NOMO-1 treated with dmso at 0.1 percent for 144 hours (cell line): Measurements from ENCODE around the gene ITPR2.
A peak's percentile ranks its signal among the peaks of the same experiment; 100 is the strongest.

Experiments
- DNase-seq: peaks from one replicate; lab custom pipeline; 2025; ENCODE audit not compliant: unreplicated experiment; lab: John Stamatoyannopoulos, UW

The ITPR2 gene

GRCh38 chr12:26429070-26429691, 403.8 kb downstream of the ITPR2 start:
- no peak for DNase-seq

- no peak for DNase-seq
These were observed 404.6 kb downstream of the ITPR2 start for GRCh38 chr12:26428420-26428819.

GRCh38 chr12:26426652-26427051, 406.3 kb downstream of the ITPR2 start:
- no peak for DNase-seq

- DNase-seq, result no peak
These were observed 407.3 kb downstream of the ITPR2 start for GRCh38 chr12:26425587-26426260.

GRCh38 chr12:26422839-26423398, 410.1 kb downstream of the ITPR2 start:
- DNase-seq, result no peak

GRCh38 chr12:26416550-26416949, 416.4 kb downstream of the ITPR2 start:
- DNase-seq, result no peak

- DNase-seq, result no peak
These were observed 422.3 kb downstream of the ITPR2 start for GRCh38 chr12:26410689-26411088.

GRCh38 chr12:26406813-26407212, 426.2 kb downstream of the ITPR2 start:
- DNase-seq, result no peak

GRCh38 chr12:26406391-26406790, 426.6 kb downstream of the ITPR2 start:
- no peak for DNase-seq

GRCh38 chr12:26403601-26404000, 429.4 kb downstream of the ITPR2 start:
- DNase-seq, result no peak

- no peak for DNase-seq
These were observed 430.3 kb downstream of the ITPR2 start for GRCh38 chr12:26402648-26403047.

- DNase-seq, result no peak
These were observed 431.1 kb downstream of the ITPR2 start for GRCh38 chr12:26401874-26402273.

GRCh38 chr12:26400627-26401026, 432.4 kb downstream of the ITPR2 start:
- no peak for DNase-seq

- peak; percentile 46 for DNase-seq
These were observed 433.6 kb downstream of the ITPR2 start for GRCh38 chr12:26399381-26399780.

GRCh38 chr12:26396402-26396801, 436.6 kb downstream of the ITPR2 start:
- DNase-seq, result no peak

GRCh38 chr12:26389343-26389742, 443.7 kb downstream of the ITPR2 start:
- DNase-seq, result no peak

- DNase-seq, result no peak
These were observed 448.5 kb downstream of the ITPR2 start for GRCh38 chr12:26384536-26384935.

GRCh38 chr12:26383041-26383440, 450.0 kb downstream of the ITPR2 start:
- DNase-seq, result no peak

GRCh38 chr12:26380897-26381296, 452.1 kb downstream of the ITPR2 start:
- no peak for DNase-seq

GRCh38 chr12:26379777-26380467, 453.1 kb downstream of the ITPR2 start:
- DNase-seq, result no peak

GRCh38 chr12:26378711-26379110, 454.3 kb downstream of the ITPR2 start:
- DNase-seq, result no peak
